ENCODE data around the gene QRFPR. TPM values are rescaled to one million over a fixed set of nuclear protein-coding genes. Genes with fewer than 3 reads are reported as not detected.
"Not testable (repeated sequence)": the region's sequence is repeated elsewhere in the genome, so short reads cannot be mapped to it uniquely, and the experiment has no call there.

Gene QRFPR
- polyA plus RNA-seq (2013, experiment 1 of 2): 0.37 TPM
- not detected for polyA plus RNA-seq (2013, experiment 2 of 2)

GRCh38 chr4:121380776-121381462 is at the start of gene QRFPR:
Gene QRFPR, minus strand, starts transcription at chr4:121381018. Its CDS starts 371 bp downstream, at chr4:121380647.
- Histone ChIP-seq H3K4me1 (ENCODE audit: control insufficient read depth, insufficient read depth, low read length, poor library complexity, severe bottlenecking) (no peaks in the 10 kb centered on the region), H3K27ac (ENCODE audit: low read depth, low read length, severe bottlenecking) (no peak within 1 kb of the TSS), H3K36me3 (ENCODE audit: control insufficient read depth, insufficient read depth, low read length) (no peaks in the 10 kb centered on the region), H3K9me3 (ENCODE audit: control insufficient read depth, low read length) (no peaks in the 10 kb centered on the region), H3K4me3 (ENCODE audit: extremely low read depth, insufficient read depth, low read length, poor library complexity, severe bottlenecking) (peak within 1 kb of the TSS; percentile 39)
- WGBS, 2 experiments (ENCODE audit: insufficient coverage in 2 of 2): 5 to 7% methylated on average over 18 to 20 of the region's 35 CpGs

DNA sequence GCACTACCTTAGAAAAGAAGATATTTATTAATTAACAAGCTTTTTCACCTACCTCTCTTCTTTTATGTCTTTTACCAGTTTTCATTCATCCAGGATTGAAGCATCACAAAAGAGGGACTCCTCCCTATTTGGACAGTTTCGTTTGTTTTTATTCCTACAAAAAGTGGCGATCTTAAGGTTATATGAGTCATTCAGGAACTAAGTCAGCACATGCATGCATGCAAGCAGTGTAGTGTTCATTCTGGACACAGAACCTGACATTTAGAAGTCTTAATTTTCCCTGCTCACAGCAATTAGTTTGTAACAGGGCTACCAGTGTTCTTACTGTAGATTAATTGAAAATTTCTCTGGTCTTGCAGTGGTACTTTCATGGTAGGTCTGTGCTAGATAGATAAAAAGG is 47.9 kb upstream of the QRFPR start:
- no peaks in the 10 kb centered on the region for H3K4me1 ChIP-seq (ENCODE audit: control insufficient read depth, insufficient read depth, low read length, poor library complexity, severe bottlenecking)
- H3K36me3 ChIP-seq (ENCODE audit: control insufficient read depth, insufficient read depth, low read length): no peaks in the 10 kb centered on the region
- H3K27ac ChIP-seq (ENCODE audit: low read depth, low read length, severe bottlenecking): no peak overlapping the region
- no peak overlapping the region for H3K4me3 ChIP-seq (ENCODE audit: extremely low read depth, insufficient read depth, low read length, poor library complexity, severe bottlenecking)
- WGBS, 2 experiments (ENCODE audit: insufficient coverage in 2 of 2): 83 to 85% methylated on average over 2 of the region's 2 CpGs
- H3K9me3 ChIP-seq (ENCODE audit: control insufficient read depth, low read length): no peaks in the 10 kb centered on the region

GRCh38 chr4:121421594-121421993 is 40.8 kb upstream of the QRFPR start:
- H3K36me3 ChIP-seq (ENCODE audit: control insufficient read depth, insufficient read depth, low read length): no peaks in the 10 kb centered on the region
- no peak overlapping the region for H3K4me3 ChIP-seq (ENCODE audit: extremely low read depth, insufficient read depth, low read length, poor library complexity, severe bottlenecking)
- no peaks in the 10 kb centered on the region for H3K9me3 ChIP-seq (ENCODE audit: control insufficient read depth, low read length)
- WGBS, 2 experiments (ENCODE audit: insufficient coverage in 2 of 2): 80% methylated on average over 1 of the region's 4 CpGs; no CpG with 5 or more reads in 1 of the 2 experiments
- no peaks in the 10 kb centered on the region for H3K4me1 ChIP-seq (ENCODE audit: control insufficient read depth, insufficient read depth, low read length, poor library complexity, severe bottlenecking)
- H3K27ac ChIP-seq (ENCODE audit: low read depth, low read length, severe bottlenecking): no peak overlapping the region

- Histone ChIP-seq H3K4me1 (ENCODE audit: control insufficient read depth, insufficient read depth, low read length, poor library complexity, severe bottlenecking) (no peaks in the 10 kb centered on the region), H3K4me3 (ENCODE audit: extremely low read depth, insufficient read depth, low read length, poor library complexity, severe bottlenecking) (no peak overlapping the region), H3K36me3 (ENCODE audit: control insufficient read depth, insufficient read depth, low read length) (no peaks in the 10 kb centered on the region), H3K27ac (ENCODE audit: low read depth, low read length, severe bottlenecking) (no peak overlapping the region), H3K9me3 (ENCODE audit: control insufficient read depth, low read length) (peaks cover 6% of the 10 kb centered on the region)
- WGBS, 2 experiments (ENCODE audit: insufficient coverage in 2 of 2): 26 to 39% methylated on average over 2 of the region's 2 CpGs
Measured at GRCh38 chr4:121411151-121411744, 30.4 kb upstream of the QRFPR start.

DNA sequence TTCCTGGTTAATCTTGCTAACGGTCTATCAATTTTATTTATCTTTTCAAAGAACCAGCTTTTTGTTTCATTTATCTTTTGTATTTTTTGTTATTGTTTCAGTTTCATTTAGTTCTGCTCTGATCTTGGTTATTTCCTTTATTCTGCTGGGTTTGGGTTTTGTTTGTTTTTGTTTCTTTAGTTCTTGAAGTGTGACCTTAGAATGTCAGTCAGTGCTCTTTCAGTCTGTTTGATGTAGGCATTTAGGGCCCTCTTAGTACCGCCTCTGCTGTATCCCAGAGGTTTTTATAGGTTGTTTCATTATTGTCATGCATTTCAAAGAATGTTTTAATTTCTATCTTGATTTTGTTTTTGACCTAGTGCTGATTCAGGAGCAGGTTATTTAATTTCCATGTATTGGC is 27.7 kb upstream of the QRFPR start:
- not testable (repeated sequence) for H3K4me3 ChIP-seq (ENCODE audit: extremely low read depth, insufficient read depth, low read length, poor library complexity, severe bottlenecking); H3K27ac ChIP-seq (ENCODE audit: low read depth, low read length, severe bottlenecking); H3K9me3 ChIP-seq (ENCODE audit: control insufficient read depth, low read length); H3K36me3 ChIP-seq (ENCODE audit: control insufficient read depth, insufficient read depth, low read length); H3K4me1 ChIP-seq (ENCODE audit: control insufficient read depth, insufficient read depth, low read length, poor library complexity, severe bottlenecking)
- 88% methylated on average over 1 of the region's 2 CpGs; no CpG with 5 or more reads in 1 of the 2 experiments for WGBS, 2 experiments (ENCODE audit: insufficient coverage in 2 of 2)

DNA sequence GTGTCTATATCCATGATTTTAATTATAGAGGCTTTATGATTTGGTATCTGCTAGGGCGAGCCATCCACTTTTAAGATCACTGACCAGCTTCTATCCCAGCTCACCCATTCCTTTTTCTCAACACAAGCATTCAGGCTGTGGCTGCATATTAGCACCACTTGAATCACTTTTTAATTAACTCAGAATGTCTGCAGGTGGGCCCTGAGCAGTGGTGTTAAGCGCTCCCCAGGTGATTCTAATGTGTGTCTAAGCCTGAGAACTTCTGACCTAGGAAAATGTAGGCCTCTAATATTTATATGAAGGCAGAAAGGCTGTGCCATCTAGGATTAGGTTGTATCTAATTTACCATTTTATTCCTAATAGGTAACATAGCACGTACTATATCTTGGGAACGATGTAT is 19.8 kb upstream of the QRFPR start:
- Histone ChIP-seq H3K36me3 (ENCODE audit: control insufficient read depth, insufficient read depth, low read length) (no peaks in the 10 kb centered on the region), H3K4me1 (ENCODE audit: control insufficient read depth, insufficient read depth, low read length, poor library complexity, severe bottlenecking) (no peaks in the 10 kb centered on the region), H3K27ac (ENCODE audit: low read depth, low read length, severe bottlenecking) (no peak overlapping the region), H3K9me3 (ENCODE audit: control insufficient read depth, low read length) (no peaks in the 10 kb centered on the region), H3K4me3 (ENCODE audit: extremely low read depth, insufficient read depth, low read length, poor library complexity, severe bottlenecking) (no peak overlapping the region)
- no CpG with 5 or more reads among the region's 4 CpGs for WGBS, 2 experiments (ENCODE audit: insufficient coverage in 2 of 2)

- H3K4me1 ChIP-seq (ENCODE audit: control insufficient read depth, insufficient read depth, low read length, poor library complexity, severe bottlenecking): no peaks in the 10 kb centered on the region
- H3K9me3 ChIP-seq (ENCODE audit: control insufficient read depth, low read length): no peaks in the 10 kb centered on the region
- no peak overlapping the region for H3K27ac ChIP-seq (ENCODE audit: low read depth, low read length, severe bottlenecking)
- H3K4me3 ChIP-seq (ENCODE audit: extremely low read depth, insufficient read depth, low read length, poor library complexity, severe bottlenecking): no peak overlapping the region
- 100% methylated on average over 1 of the region's 1 CpG for WGBS, 2 experiments (ENCODE audit: insufficient coverage in 2 of 2)
- H3K36me3 ChIP-seq (ENCODE audit: control insufficient read depth, insufficient read depth, low read length): no peaks in the 10 kb centered on the region
Measured at GRCh38 chr4:121397941-121398601, 17.3 kb upstream of the QRFPR start.

DNA sequence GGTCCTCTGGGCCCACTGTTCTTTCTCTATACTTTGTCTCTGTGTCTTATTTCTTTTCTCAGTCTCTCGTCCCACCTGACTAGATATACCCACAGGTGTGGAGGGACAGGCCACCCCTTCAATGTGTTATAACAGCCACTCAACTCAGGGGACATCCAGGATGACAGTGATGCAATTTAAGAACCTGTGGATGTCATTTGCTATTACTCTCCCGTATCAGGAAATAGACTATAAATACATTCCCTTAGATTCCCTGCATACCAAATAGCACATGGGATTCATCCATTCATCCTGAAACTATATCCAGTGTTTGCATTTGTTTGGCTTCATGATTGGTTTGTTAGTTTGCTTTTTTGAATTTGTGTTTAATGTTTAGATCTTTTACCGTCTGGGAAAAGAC is 16.6 kb upstream of the QRFPR start:
- 75 to 88% methylated on average over 1 to 3 of the region's 3 CpGs for WGBS, 2 experiments (ENCODE audit: insufficient coverage in 2 of 2)
- Histone ChIP-seq H3K36me3 (ENCODE audit: control insufficient read depth, insufficient read depth, low read length) (no peaks in the 10 kb centered on the region), H3K4me1 (ENCODE audit: control insufficient read depth, insufficient read depth, low read length, poor library complexity, severe bottlenecking) (no peaks in the 10 kb centered on the region), H3K27ac (ENCODE audit: low read depth, low read length, severe bottlenecking) (no peak overlapping the region), H3K4me3 (ENCODE audit: extremely low read depth, insufficient read depth, low read length, poor library complexity, severe bottlenecking) (no peak overlapping the region), H3K9me3 (ENCODE audit: control insufficient read depth, low read length) (no peaks in the 10 kb centered on the region)

DNA sequence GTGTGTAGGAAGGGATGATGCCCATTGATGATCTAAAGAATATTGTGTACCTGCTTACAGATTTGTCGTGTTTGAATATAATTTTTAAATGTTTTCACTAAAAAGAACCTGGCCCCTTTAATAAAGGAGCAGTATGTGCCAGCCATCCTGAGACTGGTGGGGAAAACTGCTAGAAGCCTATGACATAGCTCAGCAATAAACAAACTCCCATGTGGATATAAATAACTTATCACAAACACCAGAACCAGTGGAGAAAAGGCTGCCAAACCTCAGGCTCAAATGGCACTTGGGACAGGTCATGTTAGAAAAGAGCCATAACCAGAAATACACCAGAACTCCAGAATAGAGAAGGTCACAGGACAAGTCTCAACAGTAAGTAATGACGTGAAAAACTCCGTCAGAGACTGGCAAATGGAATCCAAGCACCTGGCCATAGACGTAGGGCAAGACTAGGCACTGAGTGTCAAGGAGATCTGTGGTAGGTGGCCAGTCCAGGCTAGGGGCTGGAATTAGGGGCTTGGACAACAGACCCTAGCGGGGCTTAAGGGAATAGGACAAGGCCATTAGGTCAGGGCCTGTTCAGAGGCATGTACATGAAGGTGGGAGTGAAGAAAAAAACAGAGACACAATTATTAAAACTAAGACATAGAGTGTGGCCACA is 11.7 kb upstream of the QRFPR start:
- WGBS, 2 experiments (ENCODE audit: insufficient coverage in 2 of 2): 64 to 100% methylated on average over 2 to 4 of the region's 5 CpGs
- no peaks in the 10 kb centered on the region for H3K36me3 ChIP-seq (ENCODE audit: control insufficient read depth, insufficient read depth, low read length)
- H3K4me3 ChIP-seq (ENCODE audit: extremely low read depth, insufficient read depth, low read length, poor library complexity, severe bottlenecking): no peak overlapping the region
- H3K27ac ChIP-seq (ENCODE audit: low read depth, low read length, severe bottlenecking): no peak overlapping the region
- H3K9me3 ChIP-seq (ENCODE audit: control insufficient read depth, low read length): peaks cover 3% of the 10 kb centered on the region
- H3K4me1 ChIP-seq (ENCODE audit: control insufficient read depth, insufficient read depth, low read length, poor library complexity, severe bottlenecking): no peaks in the 10 kb centered on the region

GRCh38 chr4:121390335-121390734 is 9.5 kb upstream of the QRFPR start:
- Histone ChIP-seq H3K27ac (ENCODE audit: low read depth, low read length, severe bottlenecking) (no peak overlapping the region), H3K4me3 (ENCODE audit: extremely low read depth, insufficient read depth, low read length, poor library complexity, severe bottlenecking) (no peak overlapping the region), H3K9me3 (ENCODE audit: control insufficient read depth, low read length) (peaks cover 3% of the 10 kb centered on the region), H3K4me1 (ENCODE audit: control insufficient read depth, insufficient read depth, low read length, poor library complexity, severe bottlenecking) (no peaks in the 10 kb centered on the region), H3K36me3 (ENCODE audit: control insufficient read depth, insufficient read depth, low read length) (no peaks in the 10 kb centered on the region)
- 83 to 90% methylated on average over 1 to 2 of the region's 2 CpGs for WGBS, 2 experiments (ENCODE audit: insufficient coverage in 2 of 2)
